T-helper 22 cell (primary cell): ENCODE data around the gene SLC25A53.
"Not testable (repeated sequence)": the region's sequence is repeated elsewhere in the genome, so short reads cannot be mapped to it uniquely, and the experiment has no call there.

Experiments used
- DNase-seq: peaks from one replicate; pipeline ENCODE4 v3.0.0-alpha.2; 2020; ENCODE audit warnings: low read depth

SLC25A53 gene

DNA sequence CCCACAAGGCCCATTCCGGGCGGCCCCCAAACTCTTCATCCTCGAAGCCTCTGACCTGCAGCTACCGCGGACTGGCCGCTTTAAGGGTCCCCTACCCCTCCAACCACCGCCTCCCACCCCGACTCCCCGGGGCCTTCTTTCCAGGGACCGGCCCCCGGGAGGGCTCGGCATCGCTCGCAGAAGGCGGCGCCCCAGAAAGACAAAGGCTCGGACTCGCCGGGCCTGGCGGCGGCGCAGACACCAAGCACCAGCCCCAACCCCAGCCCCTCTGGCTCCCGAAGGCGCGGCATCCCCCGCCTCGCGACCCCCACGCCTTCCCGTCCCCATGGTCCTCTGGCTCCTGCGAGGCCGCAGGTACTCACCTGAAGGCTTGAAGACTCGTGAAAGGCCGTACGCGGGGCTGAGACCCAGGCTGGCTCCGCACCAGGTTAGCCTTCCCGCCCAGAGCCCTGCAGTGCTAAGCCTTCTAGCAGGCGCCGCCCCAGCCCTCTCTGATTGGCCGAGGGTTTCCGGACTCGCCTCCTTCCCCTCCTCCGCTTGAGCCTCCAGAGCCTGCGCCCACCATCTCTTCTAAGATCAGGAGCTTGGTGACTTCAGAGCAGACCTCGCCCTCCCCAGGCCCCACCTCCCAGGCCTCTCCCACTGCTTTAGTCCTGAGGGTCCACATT, 80.9 kb downstream of the SLC25A53 start, which contains the start of gene TMSB15C:
Gene TMSB15C (minus strand): TSS at position 459 of the 668 bp plus-strand sequence.
- not testable (repeated sequence) for DNase-seq

DNA sequence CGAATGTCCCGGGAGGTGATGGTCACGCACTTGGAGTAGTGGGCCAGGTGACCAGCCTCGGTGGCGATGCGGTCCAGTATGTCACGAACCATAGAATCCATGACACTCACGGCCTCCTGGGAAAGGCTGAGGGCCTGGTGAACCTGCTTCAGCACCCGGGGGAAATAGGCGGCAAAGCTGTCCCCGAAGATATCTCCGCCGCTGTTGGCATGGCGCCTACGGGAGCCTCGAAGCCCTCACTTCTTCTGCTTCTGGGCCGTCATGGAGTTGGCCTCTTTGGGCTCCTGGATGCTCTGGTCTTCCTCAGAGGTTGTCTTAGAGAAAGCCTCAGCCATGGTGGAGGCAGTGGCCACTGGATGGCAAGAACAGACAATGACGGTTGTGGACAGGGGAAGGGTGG, 94.2 kb downstream of the SLC25A53 start:
- DNase-seq: not testable (repeated sequence)

DNA sequence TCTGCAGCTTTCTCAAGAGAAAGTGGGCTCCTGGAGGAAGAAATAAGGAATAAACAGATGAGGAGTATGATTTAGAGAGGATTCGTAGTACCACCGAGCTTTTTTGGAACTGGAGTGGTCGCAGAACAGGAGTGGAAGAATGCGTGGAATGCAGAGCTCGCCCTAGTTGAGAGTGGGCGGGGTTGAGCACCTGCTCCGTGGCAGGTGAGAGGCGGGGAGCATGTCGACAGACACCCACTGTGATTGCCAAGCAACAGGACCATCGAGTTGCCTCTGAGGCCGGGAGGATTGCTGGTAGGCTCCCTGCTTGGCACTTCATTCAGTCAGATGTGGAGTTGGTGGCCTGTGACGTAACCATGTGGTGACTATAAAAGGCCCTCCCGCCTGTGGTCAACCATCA, 101.9 kb downstream of the SLC25A53 start:
- DNase-seq: not testable (repeated sequence)
